ENCODE results near the gene DSCAML1. TPM values are rescaled to one million over a fixed set of nuclear protein-coding genes. Genes with fewer than 3 reads are reported as not detected.

DSCAML1 gene
- total RNA-seq, 1 experiment from 2014 or later: 0.15 TPM

DNA sequence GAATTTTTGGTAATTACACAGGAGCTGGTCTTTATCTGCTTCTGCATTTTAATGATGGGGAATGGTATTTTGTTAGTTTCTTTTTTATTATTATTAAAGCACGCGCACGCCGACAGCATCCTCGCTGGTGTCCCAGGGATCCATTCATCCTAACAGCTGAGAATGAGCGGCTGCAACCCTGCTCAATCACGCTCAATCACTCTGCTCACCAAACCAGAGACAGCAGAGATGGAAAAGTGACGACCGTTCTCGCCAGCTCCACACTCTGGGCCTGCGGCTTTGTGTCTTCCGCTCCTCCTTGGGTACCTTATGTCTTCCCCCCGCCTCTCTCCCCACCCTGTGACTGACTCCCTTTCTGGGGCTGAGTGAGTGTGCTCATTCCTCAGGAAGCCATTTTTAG lies 84.5 kb downstream of the DSCAML1 start:
- H2BK5ac ChIP-seq (ENCODE audit: insufficient read length, low read length): no peak overlapping the region
- H4K91ac ChIP-seq (ENCODE audit: insufficient read length, low read depth, low read length): no peak overlapping the region
- no CpG with 5 or more reads among the region's 13 CpGs for WGBS (ENCODE audit: extremely low coverage, insufficient read length, low lambda C conversion rate)
- no peak overlapping the region for H3K4ac ChIP-seq (ENCODE audit: low read depth, low read length)
- no peak for DNase-seq
- no peak overlapping the region for H4K8ac ChIP-seq (replicated peaks; ENCODE audit: insufficient read length, low read depth, low read length)
- Mint-ChIP-seq H3K4me3 (no peak overlapping the region), H3K27ac (no peak overlapping the region; a peak in 1 of 7 replicates), H3K4me1 (peaks cover 17 to 26% of the 10 kb centered on the region in 2 experiments), H3K9me3 (no peaks in the 10 kb centered on the region), H3K36me3 (ENCODE audit: insufficient read depth in 1 of 3, low read depth in 3 of 3) (no peaks in the 10 kb centered on the region), H3K27me3 (ENCODE audit: low read depth) (peaks cover 25% of the 10 kb centered on the region)
- no peak overlapping the region for H2AK5ac ChIP-seq (ENCODE audit: insufficient read length, low read length)
- no peak overlapping the region for H3K18ac ChIP-seq (ENCODE audit: insufficient read length, low read depth, low read length)
- no peak overlapping the region for H2BK20ac ChIP-seq (ENCODE audit: low read depth, low read length, poor library complexity, severe bottlenecking)
- no peak overlapping the region for H3K9ac ChIP-seq (ENCODE audit: extremely low read depth, insufficient read length, low read length)
- TF ChIP-seq, protein P1, sequence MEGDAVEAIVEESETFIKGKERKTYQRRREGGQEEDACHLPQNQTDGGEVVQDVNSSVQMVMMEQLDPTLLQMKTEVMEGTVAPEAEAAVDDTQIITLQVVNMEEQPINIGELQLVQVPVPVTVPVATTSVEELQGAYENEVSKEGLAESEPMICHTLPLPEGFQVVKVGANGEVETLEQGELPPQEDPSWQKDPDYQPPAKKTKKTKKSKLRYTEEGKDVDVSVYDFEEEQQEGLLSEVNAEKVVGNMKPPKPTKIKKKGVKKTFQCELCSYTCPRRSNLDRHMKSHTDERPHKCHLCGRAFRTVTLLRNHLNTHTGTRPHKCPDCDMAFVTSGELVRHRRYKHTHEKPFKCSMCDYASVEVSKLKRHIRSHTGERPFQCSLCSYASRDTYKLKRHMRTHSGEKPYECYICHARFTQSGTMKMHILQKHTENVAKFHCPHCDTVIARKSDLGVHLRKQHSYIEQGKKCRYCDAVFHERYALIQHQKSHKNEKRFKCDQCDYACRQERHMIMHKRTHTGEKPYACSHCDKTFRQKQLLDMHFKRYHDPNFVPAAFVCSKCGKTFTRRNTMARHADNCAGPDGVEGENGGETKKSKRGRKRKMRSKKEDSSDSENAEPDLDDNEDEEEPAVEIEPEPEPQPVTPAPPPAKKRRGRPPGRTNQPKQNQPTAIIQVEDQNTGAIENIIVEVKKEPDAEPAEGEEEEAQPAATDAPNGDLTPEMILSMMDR (conservative IDR thresholded peaks at IDR 0.05): no peak
- H3K56ac ChIP-seq (ENCODE audit: insufficient read length, low read depth, low read length): no peak overlapping the region
- no peaks in the 10 kb centered on the region for H3K79me2 ChIP-seq (ENCODE audit: insufficient read depth, low read length)
- H3K23ac ChIP-seq (ENCODE audit: insufficient read length, low read depth, low read length): no peak overlapping the region
- no peak overlapping the region for H2BK120ac ChIP-seq (ENCODE audit: low read depth, low read length, poor library complexity, severe bottlenecking)
- no peak overlapping the region for H2AFZ ChIP-seq (ENCODE audit: low read length)
- no peak overlapping the region for H3K4me2 ChIP-seq (ENCODE audit: insufficient read depth, insufficient read length, low read length)
- H3K27me3 ChIP-seq (ENCODE audit: insufficient read depth, low read length): no peaks in the 10 kb centered on the region
- H3K4me1 ChIP-seq (ENCODE audit: insufficient read depth, low read length): 0 out of 2 replicates have a peak, but pooled peaks cover under 1% of the 10 kb centered on the region
- no peak overlapping the region for H2BK12ac ChIP-seq (ENCODE audit: insufficient read length, low read depth, low read length)
- no peak overlapping the region for H3K14ac ChIP-seq (ENCODE audit: insufficient read depth, low read length)
- H3T11ph ChIP-seq (ENCODE audit: low read length): no peak overlapping the region
- no peaks in the 10 kb centered on the region for H3K79me1 ChIP-seq (ENCODE audit: insufficient read depth, low read depth, low read length, poor library complexity, severe bottlenecking)
- no peak overlapping the region for H3K27ac ChIP-seq (ENCODE audit: insufficient read length, low read depth, low read length)
- no peaks in the 10 kb centered on the region for H3K9me3 ChIP-seq (ENCODE audit: control insufficient read depth, low read depth, low read length)
- H4K20me1 ChIP-seq (ENCODE audit: control insufficient read depth, insufficient read depth, insufficient read length): no peaks in the 10 kb centered on the region
- no peak overlapping the region for H2BK15ac ChIP-seq (ENCODE audit: low read depth, low read length)
- no peak overlapping the region for H4K5ac ChIP-seq (ENCODE audit: insufficient read length, low read depth, low read length)
- no peaks in the 10 kb centered on the region for H3K23me2 ChIP-seq (ENCODE audit: insufficient read length, low read depth, low read length, poor library complexity, severe bottlenecking)

All from H9 (cell line).